HepG2 (cell line): Measurements from ENCODE around the gene SLC6A6. TPM values are rescaled to one million over a fixed set of nuclear protein-coding genes. Genes with fewer than 3 reads are reported as not detected.

Source experiments
- GATAD2A ChIP-seq: IDR thresholded peaks from 2 replicates; pipeline ENCODE4 v1.6.1; 2016
- GZF1 ChIP-seq: sonication (generic); formaldehyde crosslinking; IDR thresholded peaks from 2 replicates; pipeline ENCODE4 v1.5.1; 2020; ENCODE audit warnings: mild to moderate bottlenecking, missing genetic modification reagents
- HNRNPH1 ChIP-seq: fragments of 200-400 bp; formaldehyde crosslinking; optimal IDR thresholded peaks from 2 replicates; pipeline ENCODE3; 2017; ENCODE audit warnings: mild to moderate bottlenecking, low read depth, low read length
- KDM3A ChIP-seq: IDR thresholded peaks from 2 replicates; pipeline ENCODE4 v1.6.1; 2018; ENCODE audit warnings: low read depth, missing compliant biosample characterization
- LBX2 ChIP-seq: sonication (generic); formaldehyde crosslinking; IDR thresholded peaks from 2 replicates; pipeline ENCODE4 v1.5.0; 2020; ENCODE audit warnings: missing genetic modification reagents, mild to moderate bottlenecking, borderline replicate concordance
- REL ChIP-seq: sonication (generic); formaldehyde crosslinking; conservative IDR thresholded peaks from 2 replicates; pipeline ENCODE4 v1.8.0; 2022; ENCODE audit warnings: mild to moderate bottlenecking, missing genetic modification reagents, moderate library complexity
- SP5 ChIP-seq: IDR thresholded peaks from 2 replicates; pipeline ENCODE4 v1.6.1; 2016; ENCODE audit warnings: low read depth, borderline replicate concordance
- SYNCRIP ChIP-seq: fragments of 200-400 bp; formaldehyde crosslinking; IDR thresholded peaks from 2 replicates; pipeline ENCODE4 v1.6.1; 2018; ENCODE audit warnings: mild to moderate bottlenecking, low read depth, low read length; ENCODE audit not compliant: insufficient read depth
- THAP7 ChIP-seq: sonication (generic); formaldehyde crosslinking; IDR thresholded peaks from 2 replicates; pipeline ENCODE4 v1.8.1; 2023; ENCODE audit warnings: mild to moderate bottlenecking, missing genetic modification reagents
- TOE1 ChIP-seq: sonication (generic); formaldehyde crosslinking; IDR thresholded peaks from 2 replicates; pipeline ENCODE4 v1.4.0; 2020; ENCODE audit warnings: mild to moderate bottlenecking, missing genetic modification reagents
- ZBTB40 ChIP-seq, 2 experiments: fragments of 450-650 bp in 1 of 2; sonication (generic) in 1 of 2; formaldehyde crosslinking in 1 of 2; IDR thresholded peaks; 2 replicates each; pipeline versions ENCODE4 v1.6.1 to v1.8.0; 2016 to 2022; ENCODE audit warnings: antibody characterized with exemption in 1 of 2, mild to moderate bottlenecking in 1 of 2, missing genetic modification reagents in 1 of 2
- ZFP41 ChIP-seq: sonication (generic); formaldehyde crosslinking; IDR thresholded peaks from 2 replicates; pipeline ENCODE4 v1.4.0; 2020; ENCODE audit warnings: mild to moderate bottlenecking, missing genetic modification reagents, borderline replicate concordance
- ZNF501 ChIP-seq: sonication (generic); formaldehyde crosslinking; IDR thresholded peaks from 2 replicates; pipeline ENCODE4 v1.5.1; 2020; ENCODE audit warnings: mild to moderate bottlenecking, moderate library complexity, missing genetic modification reagents
- ZNF687 ChIP-seq: sonication (generic); formaldehyde crosslinking; IDR thresholded peaks from 2 replicates; pipeline ENCODE4 v1.5.1; 2020; ENCODE audit warnings: mild to moderate bottlenecking, missing genetic modification reagents, moderate library complexity
- ZSCAN31 ChIP-seq: sonication (generic); formaldehyde crosslinking; IDR thresholded peaks from 2 replicates; pipeline ENCODE4 v1.5.0; 2020; ENCODE audit warnings: low read depth, mild to moderate bottlenecking, missing genetic modification reagents
- polyA plus RNA-seq, 8 experiments: library from polyadenylated mRNA; depleted of rRNA in 3 of 8; stranded (reverse) in 7 of 8; unstranded in 1 of 8; fragments of >200 nt; fragmentation: Illumina TruSeq in 4 of 8; extraction: Trizol in 4 of 8; gene quantifications; 2 replicates each; pipeline versions ENCODE4 v1.2.1 to v1.2.3, GENCODE V29; 2011 to 2016; ENCODE audit warnings: low read depth in 4 of 8, missing spikeins in 1 of 8, mixed read lengths in 1 of 8; ENCODE audit not compliant: insufficient read depth in 1 of 8
- total RNA-seq, 5 experiments: library from RNA; depleted of rRNA; stranded (reverse); fragments of >200 nt; fragmentation: Illumina TruSeq; extraction: Trizol; gene quantifications; 2 replicates each; pipeline ENCODE4 v1.2.3, GENCODE V29; 2016; ENCODE audit warnings: low read depth in 1 of 5

The SLC6A6 gene
- total and polyA plus RNA-seq, 2 of the 13 experiments (the other 11 are each of a cell fraction or from before 2014, with no cell fraction given) = 14.1 to 20.7 TPM

GRCh38 chr3:14402304-14402811 lies at the start of gene SLC6A6 (continued):
- no peak for TF ChIP-seq ZBTB40 (IDR thresholded peaks at IDR 0.05)
- TF ChIP-seq ZBTB40 (CRISPR knock-in tag; IDR thresholded peaks at IDR 0.05) = 0 out of 2 replicates have a peak, but pooled peaks have one; percentile 3
- no peak for TF ChIP-seq KDM3A
- peak; percentile 81 for TF ChIP-seq ZNF687
- TF ChIP-seq THAP7 (CRISPR knock-in tag) = no peak
- no peak for TF ChIP-seq ZSCAN31 (CRISPR knock-in tag)
- 0 out of 2 replicates have a peak, but pooled peaks have one; percentile 1 for TF ChIP-seq LBX2 (CRISPR knock-in tag)
- peak; percentile 76; the same call in 1 of the 2 replicates for TF ChIP-seq SP5 (CRISPR knock-in tag)
- TF ChIP-seq REL = no peak
- no peak for TF ChIP-seq ZFP41 (CRISPR knock-in tag)
- 0 out of 2 replicates have a peak, but pooled peaks have one; percentile 38 for TF ChIP-seq ZNF501 (CRISPR knock-in tag)
- TF ChIP-seq TOE1 (CRISPR knock-in tag) = no peak
- no peak for TF ChIP-seq GZF1
- TF ChIP-seq SYNCRIP = no peak
- peak; percentile 42; the same call in 1 of the 2 replicates for TF ChIP-seq GATAD2A (CRISPR knock-in tag)
- no peak for TF ChIP-seq HNRNPH1
